Calu3 (cell line): ENCODE data around the gene CBFA2T2. TPM values are rescaled to one million over a fixed set of nuclear protein-coding genes. Genes with fewer than 3 reads are reported as not detected.

Experiments
- BruUV-seq: library from RNA; stranded (reverse); fragments of 400-500 nt; replicated peaks from 2 replicates; lab custom pipeline; 2021; lab: Mats Ljungman, UMichigan
- CTCF ChIA-PET: fragments of 300-600 bp; sonication (Branson Sonifier 250); formaldehyde crosslinking; loops from one replicate; lab custom pipeline; 2022; ENCODE audit warnings: antibody characterized with exemption; lab: Charles Lee
- DNase-seq: peaks from one replicate; pipeline ENCODE4 v3.0.0; 2022
- H3K27ac Mint-ChIP-seq: one replicate; pipeline ENCODE4 v1.8.0; 2022; ENCODE audit warnings: mixed read lengths; ENCODE audit not compliant: unreplicated experiment
- H3K27me3 Mint-ChIP-seq: one replicate; pipeline ENCODE4 v1.8.0; 2022; ENCODE audit warnings: mixed read lengths; ENCODE audit not compliant: unreplicated experiment
- H3K36me3 Mint-ChIP-seq: one replicate; pipeline ENCODE4 v1.8.0; 2022; ENCODE audit warnings: mild to moderate bottlenecking, moderate library complexity, mixed read lengths; ENCODE audit not compliant: insufficient read depth, unreplicated experiment
- H3K4me1 Mint-ChIP-seq: one replicate; pipeline ENCODE4 v1.8.0; 2022; ENCODE audit warnings: mild to moderate bottlenecking, low read depth, mixed read lengths; ENCODE audit not compliant: unreplicated experiment
- H3K4me3 Mint-ChIP-seq: one replicate; pipeline ENCODE4 v1.8.0; 2022; ENCODE audit warnings: mild to moderate bottlenecking, low read depth, moderate library complexity, mixed read lengths; ENCODE audit not compliant: unreplicated experiment
- H3K9me3 Mint-ChIP-seq: one replicate; pipeline ENCODE4 v1.8.0; 2022; ENCODE audit warnings: low read depth, mixed read lengths; ENCODE audit not compliant: unreplicated experiment
- intact Hi-C: fragments of 100-400 bp; cut with micrococcal nuclease; formaldehyde crosslinking; loops from one replicate; pipeline ENCODE4 v1.10.0; 2022; ENCODE audit not compliant: unreplicated experiment
- total RNA-seq: library from RNA; stranded (reverse); gene quantifications from 2 replicates; pipeline ENCODE4 v1.2.3, GENCODE V29; 2022
- TF ChIP-seq, protein P1 (sequence below): fragments of 200-600 bp; IDR thresholded peaks from one replicate; pipeline ENCODE4 v1.8.0; 2022; ENCODE audit warnings: antibody characterized with exemption; ENCODE audit not compliant: unreplicated experiment

Gene CBFA2T2
- total RNA-seq, 1 experiment from 2014 or later = 20.5 TPM

GRCh38 chr20:33693289-33693688 is 203.4 kb downstream of the CBFA2T2 start:
- no TSS peak for BruUV-seq
- Mint-ChIP-seq H3K27me3 (no peaks in the 10 kb centered on the region), H3K4me3 (no peak overlapping the region), H3K9me3 (no peaks in the 10 kb centered on the region), H3K27ac (no peak overlapping the region), H3K36me3 (no peaks in the 10 kb centered on the region), H3K4me1 (peaks cover 7% of the 10 kb centered on the region)
- TF ChIP-seq, protein P1, sequence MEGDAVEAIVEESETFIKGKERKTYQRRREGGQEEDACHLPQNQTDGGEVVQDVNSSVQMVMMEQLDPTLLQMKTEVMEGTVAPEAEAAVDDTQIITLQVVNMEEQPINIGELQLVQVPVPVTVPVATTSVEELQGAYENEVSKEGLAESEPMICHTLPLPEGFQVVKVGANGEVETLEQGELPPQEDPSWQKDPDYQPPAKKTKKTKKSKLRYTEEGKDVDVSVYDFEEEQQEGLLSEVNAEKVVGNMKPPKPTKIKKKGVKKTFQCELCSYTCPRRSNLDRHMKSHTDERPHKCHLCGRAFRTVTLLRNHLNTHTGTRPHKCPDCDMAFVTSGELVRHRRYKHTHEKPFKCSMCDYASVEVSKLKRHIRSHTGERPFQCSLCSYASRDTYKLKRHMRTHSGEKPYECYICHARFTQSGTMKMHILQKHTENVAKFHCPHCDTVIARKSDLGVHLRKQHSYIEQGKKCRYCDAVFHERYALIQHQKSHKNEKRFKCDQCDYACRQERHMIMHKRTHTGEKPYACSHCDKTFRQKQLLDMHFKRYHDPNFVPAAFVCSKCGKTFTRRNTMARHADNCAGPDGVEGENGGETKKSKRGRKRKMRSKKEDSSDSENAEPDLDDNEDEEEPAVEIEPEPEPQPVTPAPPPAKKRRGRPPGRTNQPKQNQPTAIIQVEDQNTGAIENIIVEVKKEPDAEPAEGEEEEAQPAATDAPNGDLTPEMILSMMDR = no peak
- intact Hi-C loops = no loop called here
- CTCF ChIA-PET = interaction anchor here (0.8 kb wide), 1 partner anchor 10 kb away, joined by 3 read pairs; no protein-coding TSS in a partner anchor
- no peak for DNase-seq

DNA sequence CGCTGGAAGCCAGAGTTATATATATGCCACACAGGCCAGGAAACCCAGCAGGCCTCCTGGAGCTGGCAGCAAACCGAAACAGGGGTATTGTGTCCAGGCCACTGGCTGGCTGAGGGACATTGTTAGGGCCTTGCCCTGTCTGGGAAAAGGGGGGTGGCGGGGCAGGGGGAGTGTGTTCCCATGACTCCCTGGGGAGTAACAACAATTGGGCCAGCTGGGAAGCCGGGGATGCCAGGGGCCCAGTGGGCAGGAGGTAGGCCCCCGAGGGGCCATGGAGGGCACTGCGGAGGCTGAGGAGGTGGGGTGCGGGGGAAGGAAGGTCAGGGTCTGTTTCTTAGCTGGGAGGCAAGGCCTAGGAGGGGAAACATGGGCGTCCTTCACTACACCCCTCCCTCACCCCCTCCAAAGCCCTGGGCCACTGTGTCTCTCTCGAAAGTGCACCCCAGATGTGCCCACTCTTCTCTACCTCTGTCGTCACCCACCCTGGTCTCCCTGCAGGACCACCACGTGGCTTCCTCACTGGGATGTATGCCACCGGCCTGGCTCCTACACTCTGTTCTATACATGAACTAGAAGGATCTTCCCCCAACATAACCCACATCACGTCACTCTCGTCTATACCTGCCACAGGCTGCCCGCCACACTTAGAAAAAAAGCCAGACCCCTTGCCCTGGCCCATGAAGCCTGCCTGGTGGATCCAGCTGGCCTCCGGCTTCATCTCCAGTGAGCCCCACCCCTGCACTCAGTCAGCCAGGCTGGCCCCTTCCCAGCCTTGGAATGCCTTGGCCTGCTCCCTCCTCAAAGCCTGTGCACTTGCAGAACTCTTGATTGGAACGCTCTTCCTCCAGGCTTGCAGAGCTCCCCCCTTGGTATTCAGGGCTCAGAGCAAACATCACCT is 204.1 kb downstream of the CBFA2T2 start:
- no peaks in the 10 kb centered on the region for H3K27me3 Mint-ChIP-seq
- H3K36me3 Mint-ChIP-seq = no peaks in the 10 kb centered on the region
- no peaks in the 10 kb centered on the region for H3K9me3 Mint-ChIP-seq
- CTCF ChIA-PET = interaction anchor here (0.8 kb wide), 1 partner anchor 10 kb away, joined by 3 read pairs; no protein-coding TSS in a partner anchor
- intact Hi-C loops = no loop called here
- TF ChIP-seq, protein P1 = no peak
- BruUV-seq = no TSS peak
- no peak overlapping the region for H3K27ac Mint-ChIP-seq
- no peak overlapping the region for H3K4me3 Mint-ChIP-seq
- H3K4me1 Mint-ChIP-seq = peaks cover under 1% of the 10 kb centered on the region
- DNase-seq = no peak

DNA sequence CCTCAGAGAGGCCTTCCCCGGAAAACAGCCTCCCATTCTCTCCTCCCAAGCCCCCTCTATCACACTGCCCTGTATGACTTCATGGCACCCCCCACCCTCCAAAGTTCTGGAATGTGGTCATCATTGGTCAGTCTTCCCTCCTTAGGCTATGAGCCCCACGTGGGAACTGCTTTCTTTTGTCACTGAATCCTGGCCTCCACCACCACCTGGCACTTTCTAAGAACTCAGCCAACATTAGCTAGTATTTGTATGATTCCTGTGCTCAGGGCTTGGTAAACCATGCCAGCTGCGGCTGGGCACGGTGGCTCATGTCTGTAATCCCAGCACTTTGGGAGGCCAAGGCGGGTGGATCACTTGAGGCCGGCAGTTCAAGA is 204.7 kb downstream of the CBFA2T2 start:
- TF ChIP-seq, protein P1 = no peak
- Mint-ChIP-seq H3K4me1 (no peaks in the 10 kb centered on the region), H3K4me3 (no peak overlapping the region), H3K27ac (no peak overlapping the region), H3K27me3 (no peaks in the 10 kb centered on the region), H3K36me3 (no peaks in the 10 kb centered on the region), H3K9me3 (no peaks in the 10 kb centered on the region)
- CTCF ChIA-PET = interaction anchor here (0.6 to 0.7 kb wide), 3 partner anchors 75 to 340 kb away, joined by 3 to 4 read pairs (median 4); no protein-coding TSS in a partner anchor
- intact Hi-C loops = no loop called here
- BruUV-seq = no TSS peak
- DNase-seq = no peak

GRCh38 chr20:33696448-33696847 is 206.6 kb downstream of the CBFA2T2 start:
- Mint-ChIP-seq H3K36me3 (peaks cover 9% of the 10 kb centered on the region), H3K9me3 (peaks cover 2% of the 10 kb centered on the region), H3K4me1 (no peaks in the 10 kb centered on the region), H3K27me3 (no peaks in the 10 kb centered on the region), H3K27ac (no peak overlapping the region), H3K4me3 (no peak overlapping the region)
- no TSS peak for BruUV-seq
- CTCF ChIA-PET = interaction anchor here (1.2 to 1.3 kb wide), 2 partner anchors 10 to 23 kb away, joined by 3 read pairs; no protein-coding TSS in a partner anchor
- intact Hi-C loops = no loop called here
- TF ChIP-seq, protein P1 = no peak
- no peak for DNase-seq
